Skeletal muscle tissue (tissue), 4 donors: Measurements from ENCODE around the gene IRF7. TPM values are rescaled to one million over a fixed set of nuclear protein-coding genes. Genes with fewer than 3 reads are reported as not detected.

Source experiments
- H3K27ac ChIP-seq: one replicate; pipeline ENCODE4 v1.7.0; 2013; ENCODE audit warnings: mild to moderate bottlenecking, low read depth, low read length, inconsistent platforms
- H3K27me3 ChIP-seq, 3 donors: one replicate each; pipeline ENCODE4 v1.7.0; 2013; ENCODE audit warnings: low read length in 3 of 3; ENCODE audit not compliant: control insufficient read depth in 3 of 3, insufficient read depth in 3 of 3
- H3K36me3 ChIP-seq, 3 donors: one replicate each; pipeline ENCODE4 v1.7.0; 2013; ENCODE audit warnings: low read length in 3 of 3; ENCODE audit not compliant: control insufficient read depth in 3 of 3, insufficient read depth in 3 of 3
- H3K4me1 ChIP-seq, 3 donors: one replicate each; pipeline ENCODE4 v1.7.0; 2013; ENCODE audit warnings: low read length in 3 of 3, mild to moderate bottlenecking in 3 of 3; ENCODE audit not compliant: control insufficient read depth in 3 of 3, insufficient read depth in 3 of 3
- H3K4me3 ChIP-seq, 3 donors: one replicate each; pipeline ENCODE4 v1.7.0; 2013; ENCODE audit warnings: low read length in 3 of 3
- H3K9ac ChIP-seq, 3 donors: one replicate each; pipeline ENCODE4 v1.7.0; 2013; ENCODE audit warnings: low read length in 3 of 3, mild to moderate bottlenecking in 3 of 3, moderate library complexity in 2 of 3, low read depth in 1 of 3
- H3K9me3 ChIP-seq, 3 donors: one replicate each; pipeline ENCODE4 v1.7.0; 2013; ENCODE audit warnings: low read length in 3 of 3; ENCODE audit not compliant: control insufficient read depth in 3 of 3
- total RNA-seq: library from RNA; depleted of rRNA; stranded (reverse); fragments of >200 nt; gene quantifications from one replicate; pipeline ENCODE4 v1.2.3, GENCODE V29; 2014
- donor health status: Osteomylitis.

IRF7 gene
- total RNA-seq, 1 donor from 2014 or later: 6.8 TPM

- Histone ChIP-seq H3K36me3 (peaks cover 11 to 14% (median 14%) of the 10 kb centered on the region in 3 donors), H3K9me3 (peaks cover 0 to 2% (median 0%) of the 10 kb centered on the region in 3 donors), H3K9ac (no peak overlapping the region), H3K4me3 (no peak overlapping the region), H3K27ac (no peak overlapping the region), H3K27me3 (peaks cover 8 to 22% (median 21%) of the 10 kb centered on the region in 3 donors), H3K4me1 (peaks cover 3 to 11% (median 5%) of the 10 kb centered on the region in 3 donors)
Observed at GRCh38 chr11:641806-642370, 26.1 kb upstream of the IRF7 start.

GRCh38 chr11:640021-640706 lies 24.4 kb upstream of the IRF7 start:
- H3K27me3 ChIP-seq: peaks cover 18 to 32% (median 32%) of the 10 kb centered on the region in 3 donors
- H3K4me1 ChIP-seq: peaks cover 5 to 13% (median 6%) of the 10 kb centered on the region in 3 donors
- peaks cover 11 to 14% (median 14%) of the 10 kb centered on the region in 3 donors for H3K36me3 ChIP-seq
- peaks cover 0 to 2% (median 0%) of the 10 kb centered on the region in 3 donors for H3K9me3 ChIP-seq
- H3K9ac ChIP-seq: no peak overlapping the region
- H3K4me3 ChIP-seq: no peak overlapping the region
- no peak overlapping the region for H3K27ac ChIP-seq

GRCh38 chr11:639332-639955 lies 23.7 kb upstream of the IRF7 start:
- Histone ChIP-seq H3K36me3 (peaks cover 11 to 13% (median 12%) of the 10 kb centered on the region in 3 donors), H3K4me1 (peaks cover 5 to 13% (median 6%) of the 10 kb centered on the region in 3 donors), H3K27me3 (peaks cover 18 to 32% (median 32%) of the 10 kb centered on the region in 3 donors), H3K9ac (no peak overlapping the region), H3K4me3 (no peak overlapping the region), H3K27ac (no peak overlapping the region), H3K9me3 (peaks cover 0 to 2% (median 0%) of the 10 kb centered on the region in 3 donors)

GRCh38 chr11:638631-639331 lies 23.0 kb upstream of the IRF7 start:
- H3K4me1 ChIP-seq: peaks cover 5 to 13% (median 6%) of the 10 kb centered on the region in 3 donors
- no peak overlapping the region for H3K27ac ChIP-seq
- peaks cover 0 to 2% (median 0%) of the 10 kb centered on the region in 3 donors for H3K9me3 ChIP-seq
- H3K9ac ChIP-seq: no peak overlapping the region
- no peak overlapping the region for H3K4me3 ChIP-seq
- H3K36me3 ChIP-seq: peaks cover 6 to 10% (median 8%) of the 10 kb centered on the region in 3 donors
- peaks cover 18 to 32% (median 32%) of the 10 kb centered on the region in 3 donors for H3K27me3 ChIP-seq

GRCh38 chr11:637593-638521 lies 22.1 kb upstream of the IRF7 start:
- Histone ChIP-seq H3K4me3 (no peak overlapping the region), H3K36me3 (peaks cover 3 to 4% (median 4%) of the 10 kb centered on the region in 3 donors)

GRCh38 chr11:637333-637592 lies 21.5 kb upstream of the IRF7 start:
- Histone ChIP-seq H3K4me1 (peaks cover 5 to 20% (median 9%) of the 10 kb centered on the region in 3 donors), H3K27me3 (peaks cover 18 to 32% (median 32%) of the 10 kb centered on the region in 3 donors), H3K36me3 (peaks cover 1 to 3% (median 2%) of the 10 kb centered on the region in 3 donors), H3K9me3 (no peaks in the 10 kb centered on the region), H3K27ac (no peak overlapping the region), H3K9ac (no peak overlapping the region), H3K4me3 (no peak overlapping the region)

More at GRCh38 chr11:637593-638521, 22.1 kb upstream of the IRF7 start:
- Histone ChIP-seq H3K27me3 (peaks cover 18 to 32% (median 32%) of the 10 kb centered on the region in 3 donors), H3K9ac (no peak overlapping the region), H3K4me1 (peaks cover 5 to 16% (median 9%) of the 10 kb centered on the region in 3 donors), H3K27ac (no peak overlapping the region), H3K9me3 (peaks cover 0 to 2% (median 0%) of the 10 kb centered on the region in 3 donors)

- H3K4me3 ChIP-seq: no peak within 1 kb of the TSS
Observed at GRCh38 chr11:636511-637332, 21.0 kb upstream of the IRF7 start, which contains the start of gene DRD4. DRD4 (plus strand) TSS chr11:637269; CDS start chr11:637305, 36 bp downstream.

GRCh38 chr11:635945-636510 lies 20.3 kb upstream of the IRF7 start:
- H3K27me3 ChIP-seq: peaks cover 18 to 32% (median 32%) of the 10 kb centered on the region in 3 donors
- H3K36me3 ChIP-seq: no peaks in the 10 kb centered on the region
- no peak overlapping the region for H3K4me3 ChIP-seq
- peaks cover 5 to 20% (median 9%) of the 10 kb centered on the region in 3 donors for H3K4me1 ChIP-seq
- no peak overlapping the region for H3K27ac ChIP-seq
- H3K9me3 ChIP-seq: no peaks in the 10 kb centered on the region
- no peak overlapping the region for H3K9ac ChIP-seq

More at GRCh38 chr11:636511-637332, 21.0 kb upstream of the IRF7 start, which contains the start of gene DRD4:
- Histone ChIP-seq H3K4me1 (peaks cover 5 to 20% (median 9%) of the 10 kb centered on the region in 3 donors), H3K27ac (no peak within 1 kb of the TSS), H3K9ac (no peak within 1 kb of the TSS), H3K9me3 (no peaks in the 10 kb centered on the region), H3K27me3 (peaks cover 18 to 32% (median 32%) of the 10 kb centered on the region in 3 donors), H3K36me3 (no peaks in the 10 kb centered on the region)
